HepG2 (cell line): Measurements from ENCODE around the gene CCDC57. TPM values are rescaled to one million over a fixed set of nuclear protein-coding genes. Genes with fewer than 3 reads are reported as not detected.

Experiments used
- ATAC-seq: fragments of 200-7000 bp; cut with Tn5 transposase; 3 replicates; pipeline ENCODE4 v1.9.1; 2020; ENCODE audit warnings: mild to moderate bottlenecking, moderate library complexity
- BruUV-seq: library from RNA; stranded (reverse); fragments of 400-500 nt; replicated peaks from 2 replicates; lab custom pipeline; 2021; lab: Mats Ljungman, UMichigan
- CTCF ChIA-PET: fragments of 300-600 bp; formaldehyde crosslinking; extraction: SDS; loops from one replicate; lab custom pipeline; 2021; ENCODE audit warnings: low total read pairs, inconsistent platforms, low intra/inter-chr PET ratio; lab: Yijun Ruan, JAX
- POLR2A ChIA-PET: fragments of 350-600 bp; sonication (Branson Sonifier 250); formaldehyde crosslinking; loops from one replicate; lab custom pipeline; 2020; ENCODE audit warnings: antibody characterized with exemption, inconsistent platforms; lab: Yijun Ruan, JAX
- DNase-seq: peaks from one replicate; pipeline ENCODE4 v3.0.0-alpha.2; 2015; ENCODE audit warnings: low spot score
- FAIRE-seq: peaks from 3 replicates; lab custom pipeline; 2011; peaks lifted over from hg19 to GRCh38; lab: Jason Lieb, UNC
- H2AFZ ChIP-seq: one replicate; pipeline ENCODE4 v1.6.1; 2011; ENCODE audit warnings: low read length, inconsistent platforms
- H3K27ac ChIP-seq: fragments of 300-600 bp; 3 replicates; pipeline ENCODE4 v1.8.0; 2011; ENCODE audit warnings: mixed run types, mild to moderate bottlenecking, mixed read lengths, low read length, inconsistent platforms; ENCODE audit not compliant: insufficient read depth; ENCODE audit errors: extremely low read length
- H3K27me3 ChIP-seq, 2 experiments: fragments of 200-600 bp in 1 of 2; 2 replicates in 1 of 2; 3 replicates in 1 of 2; pipeline versions ENCODE4 v1.6.0 to v1.8.0; 2011; ENCODE audit warnings: low read length in 2 of 2, mild to moderate bottlenecking in 2 of 2, moderate library complexity in 2 of 2, inconsistent platforms in 1 of 2; ENCODE audit not compliant: insufficient read depth in 2 of 2, control insufficient read depth in 1 of 2
- H3K36me3 ChIP-seq, 2 experiments: fragments of 200-600 bp in 1 of 2; replicated peaks in 1 of 2; 2 replicates in 1 of 2; 3 replicates in 1 of 2; pipeline versions ENCODE4 v1.5.1 to v1.8.0; 2011; ENCODE audit warnings: low read length in 2 of 2, inconsistent platforms in 1 of 2; ENCODE audit not compliant: insufficient read depth in 2 of 2, control insufficient read depth in 1 of 2
- H3K4me1 ChIP-seq: 2 replicates; pipeline ENCODE4 v1.5.1; 2012; ENCODE audit warnings: low read length, inconsistent platforms; ENCODE audit not compliant: insufficient read depth
- H3K4me2 ChIP-seq: 2 replicates; pipeline ENCODE4 v1.6.0; 2011; ENCODE audit warnings: low read depth, low read length, inconsistent platforms
- H3K4me3 ChIP-seq, 3 experiments: fragments of 200-600 bp in 1 of 3; sonication (generic), shearing (Covaris generic) in 1 of 3; replicated peaks in 1 of 3; 2 replicates each; pipeline ENCODE4 v1.5.1; 2011 to 2016; ENCODE audit warnings: low read length in 3 of 3, inconsistent platforms in 2 of 3, low read depth in 2 of 3, mild to moderate bottlenecking in 2 of 3, control low read depth in 1 of 3, mixed read lengths in 1 of 3; ENCODE audit not compliant: insufficient read depth in 1 of 3
- H3K79me2 ChIP-seq: one replicate; pipeline ENCODE4 v1.6.1; 2011; ENCODE audit warnings: low read length, inconsistent platforms; ENCODE audit not compliant: insufficient read depth
- H3K9ac ChIP-seq: 2 replicates; pipeline ENCODE4 v1.6.0; 2011; ENCODE audit warnings: mild to moderate bottlenecking, low read depth, low read length, inconsistent platforms; ENCODE audit not compliant: insufficient read depth
- H3K9me3 ChIP-seq: 2 replicates; pipeline ENCODE4 v1.5.1; 2012; ENCODE audit warnings: mild to moderate bottlenecking, low read length
- H4K20me1 ChIP-seq: 2 replicates; pipeline ENCODE4 v1.6.0; 2011; ENCODE audit warnings: inconsistent platforms, mild to moderate bottlenecking, low read length, moderate library complexity; ENCODE audit not compliant: insufficient read depth
- MIER3 ChIP-seq: IDR thresholded peaks from 2 replicates; pipeline ENCODE4 v1.6.1; 2016; ENCODE audit warnings: missing compliant biosample characterization, borderline replicate concordance
- NR2F6 ChIP-seq, 2 experiments: IDR thresholded peaks; 2 replicates each; pipeline ENCODE4 v1.6.1; 2016; ENCODE audit warnings: antibody characterized with exemption in 1 of 2, mild to moderate bottlenecking in 1 of 2
- PHF8 ChIP-seq: sonication (generic); formaldehyde crosslinking; IDR thresholded peaks from 2 replicates; pipeline ENCODE4 v1.5.0; 2020; ENCODE audit warnings: missing genetic modification reagents
- POGZ ChIP-seq: sonication (generic); formaldehyde crosslinking; IDR thresholded peaks from 2 replicates; pipeline ENCODE4 v1.4.0; 2020; ENCODE audit warnings: mild to moderate bottlenecking, missing genetic modification reagents
- RELA ChIP-seq: sonication (generic); formaldehyde crosslinking; IDR thresholded peaks from 2 replicates; pipeline ENCODE4 v1.4.0; 2020; ENCODE audit warnings: missing genetic modification reagents
- SMYD3 ChIP-seq: sonication (generic); formaldehyde crosslinking; IDR thresholded peaks from 2 replicates; pipeline ENCODE4 v1.8.1; 2023; ENCODE audit warnings: mild to moderate bottlenecking, missing genetic modification reagents
- SP140L ChIP-seq: sonication (generic); formaldehyde crosslinking; IDR thresholded peaks from 2 replicates; pipeline ENCODE4 v1.4.0; 2020; ENCODE audit warnings: missing genetic modification reagents, borderline replicate concordance
- SSRP1 ChIP-seq: IDR thresholded peaks from 2 replicates; pipeline ENCODE4 v1.6.1; 2016; ENCODE audit warnings: control low read depth
- ZFP36L1 ChIP-seq: sonication (generic); formaldehyde crosslinking; IDR thresholded peaks from 2 replicates; pipeline ENCODE4 v1.8.0; 2022; ENCODE audit warnings: mild to moderate bottlenecking, missing genetic modification reagents, moderate library complexity
- ZNF253 ChIP-seq: sonication (generic); formaldehyde crosslinking; IDR thresholded peaks from 2 replicates; pipeline ENCODE4 v1.8.0; 2022; ENCODE audit warnings: mild to moderate bottlenecking, missing genetic modification reagents, borderline replicate concordance
- ZNF274 ChIP-seq: sonication (generic); formaldehyde crosslinking; IDR thresholded peaks from 2 replicates; pipeline ENCODE4 v1.5.1; 2020; ENCODE audit warnings: mild to moderate bottlenecking, missing genetic modification reagents
- ZNF510 ChIP-seq: sonication (generic); formaldehyde crosslinking; IDR thresholded peaks from 2 replicates; pipeline ENCODE4 v1.4.0; 2020; ENCODE audit warnings: low read depth, mild to moderate bottlenecking, missing genetic modification reagents
- ZNF549 ChIP-seq: sonication (generic); formaldehyde crosslinking; IDR thresholded peaks from 2 replicates; pipeline ENCODE4 v1.5.0; 2020; ENCODE audit warnings: missing genetic modification reagents
- ZNF550 ChIP-seq: sonication (generic); formaldehyde crosslinking; IDR thresholded peaks from 2 replicates; pipeline ENCODE4 v1.4.0; 2020; ENCODE audit warnings: mild to moderate bottlenecking, missing genetic modification reagents, borderline replicate concordance
- ZNF747 ChIP-seq: sonication (generic); formaldehyde crosslinking; IDR thresholded peaks from 2 replicates; pipeline ENCODE4 v1.8.1; 2023; ENCODE audit warnings: missing genetic modification reagents, mild to moderate bottlenecking, borderline replicate concordance
- ZNF839 ChIP-seq: sonication (generic); formaldehyde crosslinking; IDR thresholded peaks from 2 replicates; pipeline ENCODE4 v1.4.0; 2020; ENCODE audit warnings: missing genetic modification reagents, mild to moderate bottlenecking, borderline replicate concordance
- WGBS: methylation state at CpG from one replicate; pipeline ENCODE4 v1.1.6; 2017; ENCODE audit warnings: low lambda C conversion rate; 5-methylcytosine and 5-hydroxymethylcytosine counted together
- in situ Hi-C: cut with HindIII; loops from 2 replicates; pipeline ENCODE4 v1.10.0; 2017; ENCODE audit warnings: low pct_unique_long_range_greater_than_20kb; ENCODE audit not compliant: extremely low pct_ligation_motif_present
- intact Hi-C: fragments of 100-400 bp; cut with micrococcal nuclease; formaldehyde crosslinking; loops from one replicate; pipeline ENCODE4 v1.10.0; 2022; ENCODE audit not compliant: unreplicated experiment
- polyA plus RNA-seq, 8 experiments: library from polyadenylated mRNA; depleted of rRNA in 3 of 8; stranded (reverse) in 7 of 8; unstranded in 1 of 8; fragments of >200 nt; fragmentation: Illumina TruSeq in 4 of 8; extraction: Trizol in 4 of 8; gene quantifications; 2 replicates each; pipeline versions ENCODE4 v1.2.1 to v1.2.3, GENCODE V29; 2011 to 2016; ENCODE audit warnings: low read depth in 4 of 8, missing spikeins in 1 of 8, mixed read lengths in 1 of 8; ENCODE audit not compliant: insufficient read depth in 1 of 8
- total RNA-seq, 5 experiments: library from RNA; depleted of rRNA; stranded (reverse); fragments of >200 nt; fragmentation: Illumina TruSeq; extraction: Trizol; gene quantifications; 2 replicates each; pipeline ENCODE4 v1.2.3, GENCODE V29; 2016; ENCODE audit warnings: low read depth in 1 of 5
- TF ChIP-seq, protein P1 (sequence below): sonication (generic); formaldehyde crosslinking; IDR thresholded peaks from 2 replicates; pipeline ENCODE4 v1.8.1; 2023; ENCODE audit warnings: mild to moderate bottlenecking, missing genetic modification reagents

Gene CCDC57
- total and polyA plus RNA-seq, 2 of the 13 experiments (the other 11 are each of a cell fraction or from before 2014, with no cell fraction given) = 59.3 to 59.9 TPM

DNA sequence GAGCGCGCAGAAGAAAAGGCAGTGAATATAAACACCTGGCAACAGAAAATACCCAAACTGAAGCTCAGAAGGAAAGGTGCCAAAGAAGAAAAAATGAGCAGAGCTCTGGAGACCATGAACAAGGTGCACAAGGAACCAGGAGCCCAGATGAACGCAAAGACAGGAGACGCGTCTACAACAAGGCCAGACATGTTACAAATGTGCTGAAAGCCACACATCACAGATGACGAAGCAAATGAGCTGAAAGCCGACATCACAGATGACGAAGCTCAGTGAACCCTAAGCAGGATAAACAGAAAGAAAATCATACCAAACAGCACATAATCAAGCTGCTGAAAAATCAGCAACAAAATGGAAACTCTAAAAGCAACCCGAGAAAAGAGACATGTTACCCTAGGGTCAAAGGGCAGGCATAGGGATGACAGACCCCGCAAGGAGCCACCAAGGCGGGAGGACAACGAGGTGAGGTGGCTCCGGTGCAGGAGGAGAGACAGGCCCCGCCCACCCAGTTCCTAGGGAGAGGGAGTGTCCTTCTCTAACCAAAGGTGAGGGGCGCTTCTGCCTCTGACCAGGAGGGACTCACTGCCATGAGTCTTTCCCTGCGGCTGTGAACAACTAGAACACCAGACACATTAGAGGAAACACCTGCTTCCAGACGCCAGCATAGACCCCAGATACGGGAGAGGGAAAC lies 39.1 kb downstream of the CCDC57 start:
- H3K9ac ChIP-seq = no peak overlapping the region
- ATAC-seq = no peak
- no peak for DNase-seq
- CTCF ChIA-PET = no interaction called here
- H3K4me1 ChIP-seq = peaks cover 13% of the 10 kb centered on the region
- FAIRE-seq = no peak
- peaks cover 13 to 24% of the 10 kb centered on the region in 2 experiments; a peak in 4 of 5 replicates for H3K36me3 ChIP-seq
- in situ Hi-C loops (no loop called here), intact Hi-C loops (no loop called here)
- H2AFZ ChIP-seq = no peak overlapping the region
- 94% methylated on average over 18 of the region's 18 CpGs for WGBS
- POLR2A ChIA-PET = interaction anchor here (1.6 kb wide), 1 partner anchor 136 kb away, joined by 3 read pairs; the partner anchor contains the start of gene DCXR
- no peak overlapping the region for H3K27ac ChIP-seq
- H3K4me2 ChIP-seq = no peak overlapping the region
- no peaks in the 10 kb centered on the region for H4K20me1 ChIP-seq
- no peak overlapping the region for H3K4me3 ChIP-seq
- no peak for TF ChIP-seq ZNF839
- TF ChIP-seq NR2F6 (IDR thresholded peaks at IDR 0.05) = no peak
- no peak for TF ChIP-seq NR2F6 (CRISPR knock-in tag; IDR thresholded peaks at IDR 0.05)
- no peak for TF ChIP-seq ZNF549
- TF ChIP-seq, protein P1, sequence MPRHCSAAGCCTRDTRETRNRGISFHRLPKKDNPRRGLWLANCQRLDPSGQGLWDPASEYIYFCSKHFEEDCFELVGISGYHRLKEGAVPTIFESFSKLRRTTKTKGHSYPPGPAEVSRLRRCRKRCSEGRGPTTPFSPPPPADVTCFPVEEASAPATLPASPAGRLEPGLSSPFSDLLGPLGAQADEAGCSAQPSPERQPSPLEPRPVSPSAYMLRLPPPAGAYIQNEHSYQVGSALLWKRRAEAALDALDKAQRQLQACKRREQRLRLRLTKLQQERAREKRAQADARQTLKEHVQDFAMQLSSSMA (CRISPR knock-in tag) = no peak
- TF ChIP-seq SSRP1 (CRISPR knock-in tag) = no peak
- TF ChIP-seq ZNF253 (CRISPR knock-in tag) = no peak
- no peak for TF ChIP-seq SP140L (CRISPR knock-in tag)
- no peak for TF ChIP-seq PHF8 (CRISPR knock-in tag)
- no peak for TF ChIP-seq ZNF510 (CRISPR knock-in tag)
- no peak for TF ChIP-seq ZFP36L1 (CRISPR knock-in tag)
- no peak for TF ChIP-seq RELA (CRISPR knock-in tag)
- no peak for TF ChIP-seq POGZ
- no peak for TF ChIP-seq SMYD3 (CRISPR knock-in tag)
- no peak for TF ChIP-seq ZNF274 (CRISPR knock-in tag)
- TF ChIP-seq ZNF747 = no peak
- TF ChIP-seq ZNF550 (CRISPR knock-in tag) = no peak
- TF ChIP-seq MIER3 = no peak
- H3K79me2 ChIP-seq = no peaks in the 10 kb centered on the region
- H3K27me3 ChIP-seq = no peaks in the 10 kb centered on the region
- BruUV-seq = no TSS peak
- no peaks in the 10 kb centered on the region for H3K9me3 ChIP-seq
